ENCODE measurements around the gene PKD1L1.

GRCh38 chr7:47726047-47726726, 222.1 kb downstream of the PKD1L1 start:
- TF ChIP-seq, protein P1, sequence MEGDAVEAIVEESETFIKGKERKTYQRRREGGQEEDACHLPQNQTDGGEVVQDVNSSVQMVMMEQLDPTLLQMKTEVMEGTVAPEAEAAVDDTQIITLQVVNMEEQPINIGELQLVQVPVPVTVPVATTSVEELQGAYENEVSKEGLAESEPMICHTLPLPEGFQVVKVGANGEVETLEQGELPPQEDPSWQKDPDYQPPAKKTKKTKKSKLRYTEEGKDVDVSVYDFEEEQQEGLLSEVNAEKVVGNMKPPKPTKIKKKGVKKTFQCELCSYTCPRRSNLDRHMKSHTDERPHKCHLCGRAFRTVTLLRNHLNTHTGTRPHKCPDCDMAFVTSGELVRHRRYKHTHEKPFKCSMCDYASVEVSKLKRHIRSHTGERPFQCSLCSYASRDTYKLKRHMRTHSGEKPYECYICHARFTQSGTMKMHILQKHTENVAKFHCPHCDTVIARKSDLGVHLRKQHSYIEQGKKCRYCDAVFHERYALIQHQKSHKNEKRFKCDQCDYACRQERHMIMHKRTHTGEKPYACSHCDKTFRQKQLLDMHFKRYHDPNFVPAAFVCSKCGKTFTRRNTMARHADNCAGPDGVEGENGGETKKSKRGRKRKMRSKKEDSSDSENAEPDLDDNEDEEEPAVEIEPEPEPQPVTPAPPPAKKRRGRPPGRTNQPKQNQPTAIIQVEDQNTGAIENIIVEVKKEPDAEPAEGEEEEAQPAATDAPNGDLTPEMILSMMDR (IDR thresholded peaks at IDR 0.05): no peak
- TF ChIP-seq EP300 (IDR thresholded peaks at IDR 0.05) (no peak), POLR2AphosphoS5 (IDR thresholded peaks at IDR 0.05) (no peak), POLR2A (IDR thresholded peaks at IDR 0.05) (no peak)
